HepG2 (cell line): ENCODE results near the gene FAM20C. TPM values are rescaled to one million over a fixed set of nuclear protein-coding genes. Genes with fewer than 3 reads are reported as not detected.

ENCODE experiments used
- ATAC-seq: fragments of 200-7000 bp; cut with Tn5 transposase; 3 replicates; pipeline ENCODE4 v1.9.1; 2020; ENCODE audit warnings: mild to moderate bottlenecking, moderate library complexity
- BruUV-seq: library from RNA; stranded (reverse); fragments of 400-500 nt; replicated peaks from 2 replicates; lab custom pipeline; 2021; lab: Mats Ljungman, UMichigan
- CTCF ChIA-PET: fragments of 300-600 bp; formaldehyde crosslinking; extraction: SDS; loops from one replicate; lab custom pipeline; 2021; ENCODE audit warnings: low total read pairs, inconsistent platforms, low intra/inter-chr PET ratio; lab: Yijun Ruan, JAX
- POLR2A ChIA-PET: fragments of 350-600 bp; sonication (Branson Sonifier 250); formaldehyde crosslinking; loops from one replicate; lab custom pipeline; 2020; ENCODE audit warnings: antibody characterized with exemption, inconsistent platforms; lab: Yijun Ruan, JAX
- DNase-seq: peaks from one replicate; pipeline ENCODE4 v3.0.0-alpha.2; 2015; ENCODE audit warnings: low spot score
- FAIRE-seq: peaks from 3 replicates; lab custom pipeline; 2011; peaks lifted over from hg19 to GRCh38; lab: Jason Lieb, UNC
- H2AFZ ChIP-seq: one replicate; pipeline ENCODE4 v1.6.1; 2011; ENCODE audit warnings: low read length, inconsistent platforms
- H3K27ac ChIP-seq: fragments of 300-600 bp; 3 replicates; pipeline ENCODE4 v1.8.0; 2011; ENCODE audit warnings: mixed run types, mild to moderate bottlenecking, mixed read lengths, low read length, inconsistent platforms; ENCODE audit not compliant: insufficient read depth; ENCODE audit errors: extremely low read length
- H3K27me3 ChIP-seq, 2 experiments: fragments of 200-600 bp in 1 of 2; 2 replicates in 1 of 2; 3 replicates in 1 of 2; pipeline versions ENCODE4 v1.6.0 to v1.8.0; 2011; ENCODE audit warnings: low read length in 2 of 2, mild to moderate bottlenecking in 2 of 2, moderate library complexity in 2 of 2, inconsistent platforms in 1 of 2; ENCODE audit not compliant: insufficient read depth in 2 of 2, control insufficient read depth in 1 of 2
- H3K36me3 ChIP-seq, 2 experiments: fragments of 200-600 bp in 1 of 2; replicated peaks in 1 of 2; 2 replicates in 1 of 2; 3 replicates in 1 of 2; pipeline versions ENCODE4 v1.5.1 to v1.8.0; 2011; ENCODE audit warnings: low read length in 2 of 2, inconsistent platforms in 1 of 2; ENCODE audit not compliant: insufficient read depth in 2 of 2, control insufficient read depth in 1 of 2
- H3K4me1 ChIP-seq: 2 replicates; pipeline ENCODE4 v1.5.1; 2012; ENCODE audit warnings: low read length, inconsistent platforms; ENCODE audit not compliant: insufficient read depth
- H3K4me2 ChIP-seq: 2 replicates; pipeline ENCODE4 v1.6.0; 2011; ENCODE audit warnings: low read depth, low read length, inconsistent platforms
- H3K4me3 ChIP-seq, 3 experiments: fragments of 200-600 bp in 1 of 3; sonication (generic), shearing (Covaris generic) in 1 of 3; replicated peaks in 1 of 3; 2 replicates each; pipeline ENCODE4 v1.5.1; 2011 to 2016; ENCODE audit warnings: low read length in 3 of 3, inconsistent platforms in 2 of 3, low read depth in 2 of 3, mild to moderate bottlenecking in 2 of 3, control low read depth in 1 of 3, mixed read lengths in 1 of 3; ENCODE audit not compliant: insufficient read depth in 1 of 3
- H3K79me2 ChIP-seq: one replicate; pipeline ENCODE4 v1.6.1; 2011; ENCODE audit warnings: low read length, inconsistent platforms; ENCODE audit not compliant: insufficient read depth
- H3K9ac ChIP-seq: 2 replicates; pipeline ENCODE4 v1.6.0; 2011; ENCODE audit warnings: mild to moderate bottlenecking, low read depth, low read length, inconsistent platforms; ENCODE audit not compliant: insufficient read depth
- H3K9me3 ChIP-seq: 2 replicates; pipeline ENCODE4 v1.5.1; 2012; ENCODE audit warnings: mild to moderate bottlenecking, low read length
- H4K20me1 ChIP-seq: 2 replicates; pipeline ENCODE4 v1.6.0; 2011; ENCODE audit warnings: inconsistent platforms, mild to moderate bottlenecking, low read length, moderate library complexity; ENCODE audit not compliant: insufficient read depth
- KDM6A ChIP-seq: IDR thresholded peaks from 2 replicates; pipeline ENCODE4 v1.6.1; 2016; ENCODE audit warnings: low read depth
- MED13 ChIP-seq: sonication (generic); formaldehyde crosslinking; IDR thresholded peaks from 2 replicates; pipeline ENCODE4 v1.5.0; 2020; ENCODE audit warnings: missing genetic modification reagents
- REPIN1 ChIP-seq: sonication (generic); formaldehyde crosslinking; IDR thresholded peaks from 2 replicates; pipeline ENCODE4 v1.8.0; 2022; ENCODE audit warnings: missing genetic modification reagents, low read depth, mild to moderate bottlenecking, borderline replicate concordance
- ZNF20 ChIP-seq: sonication (generic); formaldehyde crosslinking; IDR thresholded peaks from 2 replicates; pipeline ENCODE4 v1.4.0; 2020; ENCODE audit warnings: mild to moderate bottlenecking, moderate library complexity, missing genetic modification reagents
- ZNF329 ChIP-seq: sonication (generic); formaldehyde crosslinking; IDR thresholded peaks from 2 replicates; pipeline ENCODE4 v1.9.0; 2021; ENCODE audit warnings: low read depth, mild to moderate bottlenecking, missing genetic modification reagents
- ZNF451 ChIP-seq: sonication (generic); formaldehyde crosslinking; IDR thresholded peaks from 2 replicates; pipeline ENCODE4 v1.5.0; 2020; ENCODE audit warnings: mild to moderate bottlenecking, missing genetic modification reagents
- WGBS: methylation state at CpG from one replicate; pipeline ENCODE4 v1.1.6; 2017; ENCODE audit warnings: low lambda C conversion rate; 5-methylcytosine and 5-hydroxymethylcytosine counted together
- in situ Hi-C: cut with HindIII; loops from 2 replicates; pipeline ENCODE4 v1.10.0; 2017; ENCODE audit warnings: low pct_unique_long_range_greater_than_20kb; ENCODE audit not compliant: extremely low pct_ligation_motif_present
- intact Hi-C: fragments of 100-400 bp; cut with micrococcal nuclease; formaldehyde crosslinking; loops from one replicate; pipeline ENCODE4 v1.10.0; 2022; ENCODE audit not compliant: unreplicated experiment
- polyA plus RNA-seq, 8 experiments: library from polyadenylated mRNA; depleted of rRNA in 3 of 8; stranded (reverse) in 7 of 8; unstranded in 1 of 8; fragments of >200 nt; fragmentation: Illumina TruSeq in 4 of 8; extraction: Trizol in 4 of 8; gene quantifications; 2 replicates each; pipeline versions ENCODE4 v1.2.1 to v1.2.3, GENCODE V29; 2011 to 2016; ENCODE audit warnings: low read depth in 4 of 8, missing spikeins in 1 of 8, mixed read lengths in 1 of 8; ENCODE audit not compliant: insufficient read depth in 1 of 8
- total RNA-seq, 5 experiments: library from RNA; depleted of rRNA; stranded (reverse); fragments of >200 nt; fragmentation: Illumina TruSeq; extraction: Trizol; gene quantifications; 2 replicates each; pipeline ENCODE4 v1.2.3, GENCODE V29; 2016; ENCODE audit warnings: low read depth in 1 of 5
- TF ChIP-seq, protein P1 (sequence below): sonication (generic); formaldehyde crosslinking; IDR thresholded peaks from 2 replicates; pipeline ENCODE4 v1.4.0; 2020; ENCODE audit warnings: low read depth, mild to moderate bottlenecking, missing genetic modification reagents
- TF ChIP-seq, protein P2 (sequence below): sonication (generic); formaldehyde crosslinking; IDR thresholded peaks from 2 replicates; pipeline ENCODE4 v1.5.1; 2020; ENCODE audit warnings: mild to moderate bottlenecking, missing genetic modification reagents, moderate library complexity
- TF ChIP-seq, protein P3 (sequence below): sonication (generic); formaldehyde crosslinking; IDR thresholded peaks from 2 replicates; pipeline ENCODE4 v1.9.0; 2021; ENCODE audit warnings: missing genetic modification reagents, mild to moderate bottlenecking, borderline replicate concordance

The FAM20C gene
- total and polyA plus RNA-seq, 2 of the 13 experiments (the other 11 are each of a cell fraction or from before 2014, with no cell fraction given), result 11.9 to 19.9 TPM

DNA sequence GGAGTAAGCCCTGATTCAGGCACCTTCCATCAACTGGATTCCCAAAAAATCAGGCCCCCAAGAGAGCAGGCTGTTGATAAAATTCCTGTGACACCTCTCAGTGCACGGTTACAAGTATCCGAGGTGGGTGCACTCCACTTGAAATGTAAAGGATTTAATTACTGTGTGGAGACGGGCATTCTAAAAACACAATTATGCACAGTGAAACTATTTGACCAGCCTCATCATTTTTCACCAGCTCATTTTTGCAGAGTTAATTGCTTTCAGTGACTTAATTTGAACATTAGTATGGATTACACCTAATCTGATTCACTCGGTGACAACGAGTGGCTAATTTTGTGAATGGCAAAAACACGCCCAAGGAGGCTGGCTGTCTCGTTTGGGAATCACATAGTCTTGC is 99.9 kb downstream of the FAM20C start (continued):
- no peak for TF ChIP-seq ZNF20
- no peak for TF ChIP-seq MED13 (CRISPR knock-in tag)
- TF ChIP-seq ZNF451, result no peak

DNA sequence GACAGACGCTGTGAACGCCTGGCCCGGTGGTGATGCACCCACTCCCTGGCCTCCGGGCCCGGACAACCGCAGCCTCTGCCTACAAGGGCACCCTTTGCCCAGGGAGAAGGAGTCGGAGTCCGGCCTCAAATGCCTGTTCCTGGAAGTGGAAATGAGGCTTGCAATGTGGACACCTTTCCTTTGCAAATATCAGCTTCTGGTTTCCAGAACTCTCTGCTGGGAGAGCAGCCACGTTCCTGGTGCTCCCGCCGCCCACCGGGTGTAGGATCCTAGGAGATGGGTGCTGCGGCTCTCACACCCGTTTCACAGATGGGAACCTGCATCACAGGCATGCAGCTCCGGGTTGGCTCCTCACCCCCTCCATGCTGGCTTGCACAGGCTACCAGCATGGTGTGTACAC is 100.5 kb downstream of the FAM20C start:
- CTCF ChIA-PET, result no interaction called here
- Histone ChIP-seq H3K9me3 (no peaks in the 10 kb centered on the region), H3K36me3 (no peaks in the 10 kb centered on the region), H3K27me3 (peaks cover 4 to 14% of the 10 kb centered on the region in 2 experiments; a peak in 2 of 5 replicates), H3K4me3 (no peak overlapping the region), H3K27ac (no peak overlapping the region), H3K79me2 (no peaks in the 10 kb centered on the region), H3K4me2 (no peak overlapping the region), H3K9ac (no peak overlapping the region), H3K4me1 (peaks cover 33% of the 10 kb centered on the region), H4K20me1 (no peaks in the 10 kb centered on the region), H2AFZ (no peak overlapping the region)
- no peak for DNase-seq
- in situ Hi-C loops (no loop called here), intact Hi-C loops (no loop called here)
- ATAC-seq, result no peak
- 69% methylated on average over 10 of the region's 15 CpGs for WGBS
- POLR2A ChIA-PET, result no interaction called here
- no TSS peak for BruUV-seq
- TF ChIP-seq, protein P1, sequence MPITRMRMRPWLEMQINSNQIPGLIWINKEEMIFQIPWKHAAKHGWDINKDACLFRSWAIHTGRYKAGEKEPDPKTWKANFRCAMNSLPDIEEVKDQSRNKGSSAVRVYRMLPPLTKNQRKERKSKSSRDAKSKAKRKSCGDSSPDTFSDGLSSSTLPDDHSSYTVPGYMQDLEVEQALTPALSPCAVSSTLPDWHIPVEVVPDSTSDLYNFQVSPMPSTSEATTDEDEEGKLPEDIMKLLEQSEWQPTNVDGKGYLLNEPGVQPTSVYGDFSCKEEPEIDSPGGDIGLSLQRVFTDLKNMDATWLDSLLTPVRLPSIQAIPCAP (CRISPR knock-in tag), result no peak
- TF ChIP-seq, protein P2, sequence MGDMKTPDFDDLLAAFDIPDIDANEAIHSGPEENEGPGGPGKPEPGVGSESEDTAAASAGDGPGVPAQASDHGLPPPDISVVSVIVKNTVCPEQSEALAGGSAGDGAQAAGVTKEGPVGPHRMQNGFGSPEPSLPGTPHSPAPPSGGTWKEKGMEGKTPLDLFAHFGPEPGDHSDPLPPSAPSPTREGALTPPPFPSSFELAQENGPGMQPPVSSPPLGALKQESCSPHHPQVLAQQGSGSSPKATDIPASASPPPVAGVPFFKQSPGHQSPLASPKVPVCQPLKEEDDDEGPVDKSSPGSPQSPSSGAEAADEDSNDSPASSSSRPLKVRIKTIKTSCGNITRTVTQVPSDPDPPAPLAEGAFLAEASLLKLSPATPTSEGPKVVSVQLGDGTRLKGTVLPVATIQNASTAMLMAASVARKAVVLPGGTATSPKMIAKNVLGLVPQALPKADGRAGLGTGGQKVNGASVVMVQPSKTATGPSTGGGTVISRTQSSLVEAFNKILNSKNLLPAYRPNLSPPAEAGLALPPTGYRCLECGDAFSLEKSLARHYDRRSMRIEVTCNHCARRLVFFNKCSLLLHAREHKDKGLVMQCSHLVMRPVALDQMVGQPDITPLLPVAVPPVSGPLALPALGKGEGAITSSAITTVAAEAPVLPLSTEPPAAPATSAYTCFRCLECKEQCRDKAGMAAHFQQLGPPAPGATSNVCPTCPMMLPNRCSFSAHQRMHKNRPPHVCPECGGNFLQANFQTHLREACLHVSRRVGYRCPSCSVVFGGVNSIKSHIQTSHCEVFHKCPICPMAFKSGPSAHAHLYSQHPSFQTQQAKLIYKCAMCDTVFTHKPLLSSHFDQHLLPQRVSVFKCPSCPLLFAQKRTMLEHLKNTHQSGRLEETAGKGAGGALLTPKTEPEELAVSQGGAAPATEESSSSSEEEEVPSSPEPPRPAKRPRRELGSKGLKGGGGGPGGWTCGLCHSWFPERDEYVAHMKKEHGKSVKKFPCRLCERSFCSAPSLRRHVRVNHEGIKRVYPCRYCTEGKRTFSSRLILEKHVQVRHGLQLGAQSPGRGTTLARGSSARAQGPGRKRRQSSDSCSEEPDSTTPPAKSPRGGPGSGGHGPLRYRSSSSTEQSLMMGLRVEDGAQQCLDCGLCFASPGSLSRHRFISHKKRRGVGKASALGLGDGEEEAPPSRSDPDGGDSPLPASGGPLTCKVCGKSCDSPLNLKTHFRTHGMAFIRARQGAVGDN (CRISPR knock-in tag), result 0 out of 2 replicates have a peak, but pooled peaks have one; percentile 13
- TF ChIP-seq ZNF329 (CRISPR knock-in tag) (no peak), REPIN1 (no peak), KDM6A (CRISPR knock-in tag) (no peak)
- TF ChIP-seq, protein P3, sequence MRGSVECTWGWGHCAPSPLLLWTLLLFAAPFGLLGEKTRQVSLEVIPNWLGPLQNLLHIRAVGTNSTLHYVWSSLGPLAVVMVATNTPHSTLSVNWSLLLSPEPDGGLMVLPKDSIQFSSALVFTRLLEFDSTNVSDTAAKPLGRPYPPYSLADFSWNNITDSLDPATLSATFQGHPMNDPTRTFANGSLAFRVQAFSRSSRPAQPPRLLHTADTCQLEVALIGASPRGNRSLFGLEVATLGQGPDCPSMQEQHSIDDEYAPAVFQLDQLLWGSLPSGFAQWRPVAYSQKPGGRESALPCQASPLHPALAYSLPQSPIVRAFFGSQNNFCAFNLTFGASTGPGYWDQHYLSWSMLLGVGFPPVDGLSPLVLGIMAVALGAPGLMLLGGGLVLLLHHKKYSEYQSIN (CRISPR knock-in tag), result no peak
- no peak for FAIRE-seq
